GM19099 (cell line): ENCODE results near the gene GJA1.

ENCODE experiments used
- POLR2A ChIP-seq: IDR thresholded peaks from 3 replicates; pipeline ENCODE4 v1.6.1; 2011; ENCODE audit warnings: low read depth; ENCODE audit not compliant: insufficient read length; ENCODE audit errors: extremely low read depth

GJA1 gene

DNA sequence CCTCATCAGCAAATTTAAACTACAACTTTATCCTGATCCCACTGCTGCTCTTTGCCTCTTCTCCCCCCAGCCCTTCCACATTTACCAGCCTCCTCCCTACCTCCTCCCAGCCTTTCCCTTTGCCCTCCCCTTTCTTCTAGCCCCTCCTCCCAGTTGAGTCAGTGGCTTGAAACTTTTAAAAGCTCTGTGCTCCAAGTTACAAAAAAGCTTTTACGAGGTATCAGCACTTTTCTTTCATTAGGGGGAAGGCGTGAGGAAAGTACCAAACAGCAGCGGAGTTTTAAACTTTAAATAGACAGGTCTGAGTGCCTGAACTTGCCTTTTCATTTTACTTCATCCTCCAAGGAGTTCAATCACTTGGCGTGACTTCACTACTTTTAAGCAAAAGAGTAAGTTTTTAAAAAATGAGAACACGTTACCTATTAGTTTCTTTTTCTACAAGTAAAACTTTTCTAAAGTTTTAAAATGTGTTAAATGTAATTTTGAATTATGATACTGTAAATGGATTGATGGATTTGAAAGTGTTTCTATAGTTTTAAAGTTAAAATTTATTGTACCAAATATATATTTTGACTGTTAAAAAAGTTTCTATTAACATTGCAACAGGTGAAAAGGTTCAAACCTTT, at the start of gene GJA1:
Gene GJA1 (plus strand): TSS at position 203 of the 626 bp plus-strand sequence. CDS start 11,202 bp downstream, outside the sequence.
- TF ChIP-seq POLR2A, result no peak

DNA sequence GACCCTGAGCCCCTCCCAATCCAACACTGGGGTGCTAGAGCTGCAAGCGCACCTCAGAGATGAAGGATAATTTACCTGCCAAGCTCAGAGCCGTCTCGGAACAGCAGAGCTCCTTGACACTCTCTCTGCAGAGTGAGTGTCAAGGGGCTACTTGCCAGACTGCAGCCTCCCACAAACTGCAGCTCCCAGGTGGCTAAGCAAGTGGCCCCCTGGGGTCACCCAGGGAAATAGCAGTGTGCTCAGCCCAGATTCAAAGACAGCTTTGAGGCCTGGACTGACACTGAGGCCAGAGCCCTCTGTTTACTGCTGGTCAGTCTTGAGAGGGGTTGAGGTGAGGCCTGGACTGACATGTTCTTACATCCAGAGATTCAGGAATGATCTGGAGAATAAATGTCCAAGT, 46.0 kb upstream of the GJA1 start:
- no peak for TF ChIP-seq POLR2A

GRCh38 chr6:121393731-121394505, 41.5 kb upstream of the GJA1 start:
- TF ChIP-seq POLR2A, result no peak

DNA sequence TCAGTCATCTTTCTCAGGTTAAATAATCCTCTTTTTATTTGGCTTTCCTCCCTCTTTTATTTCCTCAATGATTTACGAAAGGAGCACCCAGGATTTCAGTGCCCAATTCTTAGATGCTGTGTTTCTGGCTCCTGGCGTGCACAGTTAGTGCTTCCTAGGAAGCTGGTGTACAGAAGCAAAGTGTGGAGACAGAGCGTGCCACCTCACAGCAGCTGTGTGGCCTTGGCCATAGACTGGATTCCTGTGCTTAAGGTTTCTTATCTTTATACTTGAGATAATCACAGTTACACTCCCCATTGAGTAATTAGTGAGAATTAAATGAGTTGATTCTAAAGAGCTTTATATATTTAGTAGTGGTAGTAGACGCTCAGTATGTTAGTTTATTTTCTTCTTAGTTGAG, 39.7 kb upstream of the GJA1 start:
- no peak for TF ChIP-seq POLR2A

- TF ChIP-seq POLR2A, result no peak
Measured at GRCh38 chr6:121398127-121398526, 37.3 kb upstream of the GJA1 start.

GRCh38 chr6:121399966-121400365, 35.5 kb upstream of the GJA1 start:
- TF ChIP-seq POLR2A, result no peak

GRCh38 chr6:121403964-121404363, 31.5 kb upstream of the GJA1 start:
- no peak for TF ChIP-seq POLR2A

GRCh38 chr6:121405306-121405705, 30.1 kb upstream of the GJA1 start:
- TF ChIP-seq POLR2A, result no peak

DNA sequence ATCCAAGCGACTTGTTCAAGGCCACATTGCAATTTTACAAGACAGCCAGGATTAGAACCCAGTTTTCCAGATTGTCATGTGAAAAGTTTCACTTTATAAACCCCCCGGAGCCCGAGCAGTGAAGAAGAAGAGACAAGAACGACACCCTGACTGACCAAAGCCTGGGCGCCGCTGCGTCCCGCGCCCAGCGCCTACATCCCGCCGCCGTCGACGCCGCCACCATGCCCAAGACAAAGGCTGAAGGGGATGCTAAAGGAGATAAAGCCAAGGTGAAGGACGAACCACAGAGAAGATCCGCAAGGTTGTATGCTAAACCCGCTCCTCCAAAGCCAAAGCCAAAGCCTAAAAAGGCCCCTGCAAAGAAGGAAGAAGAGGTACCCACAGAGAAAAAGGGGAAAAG, 27.1 kb upstream of the GJA1 start:
- no peak for TF ChIP-seq POLR2A

GRCh38 chr6:121413879-121414278, 21.6 kb upstream of the GJA1 start:
- no peak for TF ChIP-seq POLR2A

DNA sequence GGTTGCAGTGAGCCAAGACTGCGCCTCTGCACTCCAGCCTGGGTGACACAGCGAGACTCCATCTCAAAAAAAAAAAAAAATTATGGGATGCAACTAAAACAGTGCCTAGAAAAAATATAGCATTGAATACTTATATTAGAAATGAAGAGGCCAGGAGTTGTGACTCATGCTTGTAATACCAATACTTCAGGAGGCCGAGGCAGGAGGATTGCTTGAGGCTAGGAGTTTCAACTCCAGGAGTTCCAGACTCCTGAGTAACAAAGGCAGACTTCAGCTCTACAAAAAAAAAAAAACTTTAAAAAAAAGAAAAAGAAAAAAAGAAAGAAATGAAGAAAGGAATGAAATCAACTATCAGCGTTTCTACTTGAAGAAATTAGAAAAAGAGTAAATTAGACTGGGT, 17.1 kb upstream of the GJA1 start:
- TF ChIP-seq POLR2A, result no peak

GRCh38 chr6:121426686-121427085, 8.8 kb upstream of the GJA1 start:
- TF ChIP-seq POLR2A, result no peak

GRCh38 chr6:121428872-121429756, 6.3 kb upstream of the GJA1 start:
- no peak for TF ChIP-seq POLR2A

DNA sequence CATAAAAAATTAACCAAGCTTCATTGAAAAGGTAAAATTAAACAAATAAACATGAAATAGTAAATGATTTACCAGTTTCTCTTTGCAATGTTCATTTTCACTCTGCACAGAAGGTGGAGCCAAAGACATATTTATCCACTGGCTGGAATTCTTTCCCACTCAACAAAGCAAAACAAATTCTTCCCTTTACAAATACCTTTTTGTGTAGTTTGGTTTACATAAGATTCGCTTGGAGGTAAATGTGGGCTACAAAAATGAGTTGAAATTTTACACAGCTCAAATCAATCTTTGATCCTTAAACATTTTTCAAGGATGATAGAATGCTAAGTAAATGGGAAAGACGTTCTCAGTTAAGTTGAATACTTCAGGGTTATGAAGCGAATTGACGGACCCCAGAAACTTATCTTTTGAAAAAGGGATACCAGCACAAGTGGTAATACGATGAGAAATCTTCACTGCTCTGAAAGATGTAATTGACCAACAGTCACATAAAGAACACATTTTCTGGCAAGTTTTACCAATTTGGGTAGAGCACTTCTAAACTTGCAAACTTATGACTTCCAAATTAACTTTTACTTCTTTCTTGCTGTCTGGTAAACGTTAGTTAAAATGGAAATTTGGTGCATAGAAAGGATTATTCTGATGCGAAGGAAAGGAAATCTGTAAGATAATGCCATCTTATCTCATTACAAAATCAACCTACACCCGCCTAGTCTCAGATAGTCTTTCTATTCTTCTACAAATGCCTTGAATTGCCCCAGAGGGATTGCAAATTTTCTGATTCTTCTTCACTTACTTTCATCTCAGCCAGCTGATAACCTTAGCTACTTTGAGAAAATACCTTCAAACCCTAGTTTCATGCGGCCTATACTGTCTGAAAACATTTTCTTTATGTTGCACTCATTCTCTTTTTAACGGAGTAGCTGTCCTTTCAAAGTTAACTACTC, 4.7 kb upstream of the GJA1 start:
- TF ChIP-seq POLR2A, result no peak
